HG02884 (cell line): ENCODE data around the gene EIF3A.

Experiments
- ATAC-seq: cut with Tn5 transposase; IDR thresholded peaks from one replicate; pipeline ENCODE4 v1.9.1; 2021; ENCODE audit warnings: mild to moderate bottlenecking, moderate library complexity; ENCODE audit not compliant: unreplicated experiment

EIF3A gene

DNA sequence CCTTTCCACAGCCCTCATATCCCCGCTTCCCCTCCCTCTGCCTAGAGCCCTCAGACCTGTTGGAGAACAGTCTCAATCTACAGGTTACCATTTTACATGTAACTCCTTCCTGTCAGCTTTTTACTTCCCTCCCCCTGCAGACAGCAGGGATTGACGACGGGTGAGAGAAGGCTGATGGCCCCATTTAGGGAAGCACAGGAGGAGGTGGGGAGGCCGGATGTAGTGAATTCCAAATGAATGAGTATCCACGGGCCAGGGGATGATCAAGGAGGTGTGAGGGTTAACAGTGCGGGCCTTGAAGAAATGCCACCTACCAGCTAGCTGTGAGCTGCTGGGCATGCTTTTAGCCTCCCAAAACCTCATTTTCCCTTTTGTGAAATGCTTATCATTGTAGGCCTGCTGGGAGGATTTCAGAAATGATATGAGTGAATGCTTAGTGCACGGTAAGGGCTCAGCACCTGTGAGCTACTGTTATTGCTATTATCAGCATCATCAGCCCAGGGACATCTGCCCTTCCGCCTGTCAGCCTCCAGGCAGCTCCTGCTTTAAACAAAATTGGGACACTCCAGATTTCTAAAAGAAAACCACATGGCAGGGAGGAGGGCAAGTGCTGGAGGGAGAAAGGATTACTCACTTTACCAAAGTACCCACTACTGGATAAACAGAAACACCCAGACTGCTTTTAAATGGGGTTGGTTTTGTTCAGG is 57.6 kb downstream of the EIF3A start:
- no peak for ATAC-seq

GRCh38 chr10:119020627-119020946 is 60.0 kb downstream of the EIF3A start:
- ATAC-seq, result no peak

DNA sequence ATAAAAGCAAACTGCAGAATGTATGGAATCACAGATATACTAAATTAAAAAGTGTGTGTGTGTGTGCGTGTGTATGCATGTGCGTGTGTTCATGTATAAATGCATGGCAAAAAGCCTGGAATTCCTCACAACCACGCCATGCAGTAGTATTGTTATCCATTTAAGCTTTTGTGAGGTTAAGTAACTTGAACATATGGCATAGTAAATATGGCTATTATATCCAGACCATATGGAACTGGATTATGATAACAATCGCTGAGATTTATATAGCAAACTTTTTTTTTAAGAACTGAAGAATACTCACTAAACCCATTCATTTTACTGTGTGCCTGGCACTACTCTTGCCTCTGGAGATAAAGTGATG is 73.4 kb downstream of the EIF3A start:
- ATAC-seq, result no peak

DNA sequence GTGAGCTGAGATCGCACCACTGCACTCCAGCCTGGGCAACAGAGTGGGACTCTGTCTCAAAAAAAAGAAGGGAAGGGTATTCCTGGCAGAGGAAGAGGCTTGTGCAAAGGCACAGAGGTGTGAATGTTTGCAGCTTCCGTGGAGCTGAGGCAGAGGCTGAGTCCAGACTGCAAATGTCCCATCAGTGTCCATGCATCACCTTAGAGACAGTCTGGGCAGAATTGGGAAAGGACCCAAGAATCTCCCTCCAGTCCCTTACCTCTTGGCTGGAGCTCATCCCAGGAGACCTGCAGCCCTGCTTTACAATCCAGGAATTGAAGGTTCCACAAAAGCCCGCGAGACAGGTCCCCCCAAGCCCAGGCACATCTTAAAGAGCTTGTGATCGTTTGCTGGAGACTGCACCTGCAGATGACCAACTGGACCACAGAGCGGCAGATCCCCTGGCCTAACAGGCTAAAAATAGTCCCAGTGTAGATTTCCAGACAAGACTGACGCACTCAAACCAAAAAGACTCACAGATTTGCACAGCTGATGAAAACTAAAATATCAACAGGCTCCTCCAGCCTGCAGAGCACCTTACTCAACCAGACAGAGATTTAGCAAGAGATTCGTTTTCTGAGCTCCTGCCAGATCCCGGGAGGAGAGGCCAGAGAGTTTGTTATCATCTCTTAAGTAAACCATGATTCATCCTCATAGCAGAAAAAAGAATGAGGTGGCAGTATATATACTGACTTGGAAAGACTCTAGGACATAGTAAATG is 74.0 kb downstream of the EIF3A start:
- ATAC-seq, result no peak

DNA sequence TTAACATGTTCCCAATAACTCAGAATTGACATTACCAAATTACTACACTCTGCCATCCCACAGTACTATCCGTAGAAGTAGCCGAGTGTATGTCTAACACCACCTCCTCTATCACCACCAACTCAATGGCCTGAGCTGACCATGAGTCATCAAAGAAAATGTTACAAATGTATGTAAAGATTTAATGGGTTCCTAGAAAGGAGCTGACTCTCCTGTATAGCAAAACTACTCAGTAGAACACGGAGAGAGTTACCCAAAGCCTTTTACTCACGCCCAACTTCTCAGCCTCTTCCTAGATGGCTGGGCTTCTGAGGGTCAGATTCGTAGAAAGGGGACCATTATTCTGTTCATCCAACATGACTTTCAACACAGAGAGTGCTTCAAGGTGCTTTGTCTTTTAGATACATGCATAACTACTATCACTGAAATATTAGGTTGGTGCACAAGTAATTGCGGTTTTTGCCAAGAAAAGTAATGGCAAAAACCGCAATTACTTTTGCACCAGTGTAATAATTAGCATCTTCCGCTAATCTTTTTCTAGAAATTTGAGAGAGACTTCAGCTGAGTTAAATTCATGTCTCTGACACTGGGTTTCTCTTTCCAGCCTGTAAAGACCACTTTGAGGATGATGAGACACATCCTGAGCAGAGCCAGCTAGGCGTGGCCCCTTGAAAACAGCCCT is 75.1 kb downstream of the EIF3A start:
- no peak for ATAC-seq

GRCh38 chr10:119003572-119004289 is 76.9 kb downstream of the EIF3A start:
- ATAC-seq, result no peak

GRCh38 chr10:119001717-119002500 is 78.7 kb downstream of the EIF3A start:
- ATAC-seq, result no peak

DNA sequence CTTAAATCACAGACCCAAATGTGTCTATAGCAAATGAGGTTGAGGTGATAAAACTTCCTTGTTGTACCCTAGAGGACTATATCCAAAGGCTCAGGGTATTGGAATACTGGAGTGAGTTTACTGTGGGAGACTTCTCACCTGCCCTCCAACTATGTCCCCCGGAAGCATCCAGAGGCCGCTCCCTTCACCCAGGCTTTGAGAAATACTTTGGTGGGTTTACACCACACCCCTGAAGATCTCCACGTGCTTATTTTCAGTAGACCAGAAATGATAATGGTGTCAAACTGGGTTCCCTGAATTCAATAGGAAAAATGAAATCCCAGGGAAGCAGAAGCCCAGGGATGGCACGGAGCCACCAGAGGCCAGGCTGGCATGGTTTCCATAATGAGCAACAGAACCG is 82.4 kb downstream of the EIF3A start:
- ATAC-seq, result no peak

DNA sequence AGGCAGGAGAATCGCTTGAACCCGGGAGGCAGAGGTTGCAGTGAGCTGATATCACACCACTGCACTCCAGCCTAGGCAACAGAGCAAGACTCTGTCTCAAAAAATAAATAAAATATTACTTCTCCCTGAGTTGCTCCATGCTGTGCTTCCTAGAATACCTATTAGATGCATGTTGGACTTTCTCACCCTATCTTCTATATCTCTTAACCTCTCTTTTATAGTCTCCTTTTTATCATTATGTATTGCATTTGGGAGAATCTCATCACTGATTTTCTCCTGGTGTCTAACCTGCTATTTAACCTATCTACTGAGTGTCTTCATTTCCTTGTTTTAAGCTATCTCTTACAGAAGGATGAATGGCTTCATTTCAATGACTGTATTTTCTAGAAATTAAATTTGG is 83.2 kb downstream of the EIF3A start:
- ATAC-seq, result no peak

DNA sequence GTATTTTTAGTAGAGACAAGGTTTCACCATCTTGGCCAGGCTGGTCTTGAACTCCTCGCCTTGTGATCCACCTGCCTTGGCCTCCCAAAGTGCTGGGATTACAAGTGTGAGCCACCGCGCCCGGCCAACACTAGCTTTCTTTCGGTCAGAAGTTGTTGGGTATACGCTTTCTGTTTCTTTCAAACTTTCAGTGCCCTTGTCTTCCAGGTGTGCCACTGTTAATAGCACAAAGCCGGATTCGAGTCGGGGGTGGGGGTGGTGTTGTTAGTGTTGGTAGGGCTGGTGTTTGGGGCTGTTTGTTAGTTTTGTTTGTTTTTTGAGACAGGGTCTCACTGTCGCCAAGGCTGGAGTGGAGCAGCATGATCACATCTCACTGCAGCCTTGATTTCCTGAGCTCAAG is 84.9 kb downstream of the EIF3A start:
- ATAC-seq, result no peak

- ATAC-seq, result no peak
Observed at GRCh38 chr10:118994321-118994720, 86.3 kb downstream of the EIF3A start.

DNA sequence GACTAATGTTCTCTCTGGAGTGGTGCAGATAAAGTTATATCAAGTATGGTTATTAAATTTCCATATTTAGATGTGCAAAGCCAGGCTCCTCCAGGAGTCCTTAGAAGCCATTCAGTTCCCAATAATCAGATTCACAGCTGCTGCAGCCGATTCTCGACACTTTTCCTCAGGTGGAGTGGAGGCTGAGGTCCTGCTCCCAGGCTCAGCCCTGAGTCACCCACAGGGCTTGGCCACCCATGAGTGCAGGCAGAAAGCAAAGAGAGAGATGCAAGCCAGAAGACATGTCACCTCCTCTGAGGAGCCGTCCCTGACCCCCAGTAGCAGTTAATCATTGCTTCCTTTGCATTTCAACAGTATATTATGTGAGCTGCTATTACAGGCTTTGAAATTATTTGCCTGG is 87.4 kb downstream of the EIF3A start:
- ATAC-seq, result no peak

DNA sequence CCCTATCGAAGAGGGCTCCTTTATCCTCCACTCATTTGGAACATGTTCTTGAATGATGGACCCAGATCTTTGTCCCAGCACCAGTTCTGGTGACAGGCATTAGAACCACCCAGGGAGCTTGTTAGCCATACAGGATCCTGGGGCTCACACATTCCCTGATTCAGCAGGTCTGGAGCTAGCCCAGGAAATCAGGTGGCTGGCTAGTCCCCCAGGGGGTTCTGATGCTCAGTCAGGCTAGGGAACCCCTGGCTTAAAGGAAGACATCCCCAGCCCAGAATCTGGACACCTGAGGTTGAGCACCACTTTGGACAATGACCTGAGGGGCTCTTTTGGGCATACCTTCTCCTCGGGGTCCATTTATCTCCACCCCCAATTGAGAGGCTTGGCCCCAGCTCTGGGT is 88.1 kb downstream of the EIF3A start:
- ATAC-seq, result no peak

- ATAC-seq, result no peak
Observed at GRCh38 chr10:118990326-118990725, 90.3 kb downstream of the EIF3A start.

- peak; percentile 77 for ATAC-seq
Observed at GRCh38 chr10:118986815-118987790, 93.5 kb downstream of the EIF3A start.

DNA sequence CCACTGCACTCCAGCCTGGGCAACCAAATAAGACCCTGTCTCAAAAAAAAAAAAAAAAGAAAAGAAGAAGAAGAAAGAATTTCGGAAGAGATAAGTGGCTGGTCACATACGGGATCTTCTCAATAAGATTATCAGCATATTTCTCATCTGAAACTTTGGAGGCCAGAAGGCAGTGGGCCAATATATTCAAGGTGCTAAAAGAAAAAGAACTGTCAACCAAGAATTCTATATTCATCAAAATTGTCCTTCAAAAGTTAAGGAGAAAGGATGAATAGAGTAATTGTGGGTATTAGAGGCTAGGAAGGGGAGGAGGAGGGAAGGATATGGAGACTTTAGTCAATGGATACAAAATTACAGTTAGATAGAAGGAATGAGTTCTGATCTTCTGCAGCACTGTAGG is 95.0 kb downstream of the EIF3A start:
- no peak for ATAC-seq
